Muscle of leg (tissue), 11 donors: ENCODE results near the gene COPS3. TPM values are rescaled to one million over a fixed set of nuclear protein-coding genes. Genes with fewer than 3 reads are reported as not detected.

Experiments
- DNase-seq: peaks from one replicate; pipeline ENCODE4 v3.0.0; 2013
- H3K27ac ChIP-seq: one replicate; pipeline ENCODE4 v1.5.1; 2013; ENCODE audit warnings: mild to moderate bottlenecking, low read length, control low read depth
- H3K27me3 ChIP-seq: one replicate; pipeline ENCODE4 v1.6.1; 2013; ENCODE audit warnings: low read length; ENCODE audit not compliant: control insufficient read depth, insufficient read depth
- H3K36me3 ChIP-seq: one replicate; pipeline ENCODE4 v1.6.1; 2013; ENCODE audit warnings: low read length; ENCODE audit not compliant: control insufficient read depth, insufficient read depth
- H3K4me1 ChIP-seq: one replicate; pipeline ENCODE4 v1.6.1; 2013; ENCODE audit warnings: low read length; ENCODE audit not compliant: control insufficient read depth, insufficient read depth
- H3K4me3 ChIP-seq: one replicate; pipeline ENCODE4 v1.5.1; 2013; ENCODE audit warnings: low read length, control low read depth
- H3K9me3 ChIP-seq: replicated peaks from 2 replicates; pipeline ENCODE4 v1.6.1; 2013; ENCODE audit warnings: low read depth, low read length; ENCODE audit not compliant: control insufficient read depth
- WGBS: methylation state at CpG from one replicate; pipeline ENCODE4 v1.1.5; 2013; ENCODE audit warnings: missing lambda C conversion rate; ENCODE audit not compliant: insufficient coverage; 5-methylcytosine and 5-hydroxymethylcytosine counted together
- polyA plus RNA-seq, 8 donors: library from polyadenylated mRNA; unstranded; fragments of 120-200 nt; gene quantifications; one replicate each; pipeline versions ENCODE4 v1.2.1 to v1.2.3, GENCODE V29; 2013; ENCODE audit warnings: inconsistent platforms in 1 of 8, low replicate concordance in 1 of 8; ENCODE audit not compliant: insufficient read length in 8 of 8, insufficient read depth in 1 of 8
- total RNA-seq: library from RNA; stranded (reverse); fragments of 120-200 nt; gene quantifications from one replicate; pipeline ENCODE4 v1.2.4, GENCODE V29; 2013

COPS3 gene
- total and polyA plus RNA-seq, 9 donors, result 63.0 to 80.7 (median 70.9) TPM

DNA sequence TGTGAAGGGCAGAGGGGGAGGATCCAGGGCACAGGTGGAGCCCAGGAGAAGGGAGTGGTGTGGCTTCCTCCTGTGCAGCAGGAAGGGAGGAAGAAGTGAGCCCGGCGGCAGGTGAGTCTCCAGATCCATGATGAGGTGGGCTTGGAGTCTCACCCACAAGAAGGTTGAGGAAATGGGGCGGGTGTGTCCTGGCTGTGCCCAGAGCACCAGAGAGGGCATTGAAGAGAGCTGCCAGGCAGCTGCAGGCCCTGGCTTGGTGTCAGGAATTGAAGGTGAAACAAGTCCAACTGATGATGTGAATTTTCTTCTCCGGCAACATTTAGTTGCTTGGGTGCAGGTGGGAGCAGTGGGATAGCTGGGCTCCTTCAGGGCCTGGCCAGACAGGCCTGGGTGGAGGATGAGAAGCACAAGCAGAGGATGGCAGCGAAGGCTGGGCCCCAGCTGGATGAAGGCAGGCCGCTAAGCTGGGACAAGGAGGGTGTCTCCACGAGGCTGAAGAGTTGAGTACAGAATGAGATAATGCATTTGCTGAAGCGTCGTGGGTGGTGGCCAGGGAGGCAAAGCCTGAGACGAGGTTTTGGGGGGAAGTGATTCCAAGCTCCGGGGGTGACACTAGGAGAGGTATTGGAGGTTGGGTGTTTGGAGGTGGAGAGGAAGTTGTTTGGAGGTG is 40.4 kb upstream of the COPS3 start:
- Histone ChIP-seq H3K4me1 (peaks cover 13% of the 10 kb centered on the region), H3K4me3 (no peak overlapping the region), H3K27me3 (no peaks in the 10 kb centered on the region), H3K27ac (no peak overlapping the region), H3K36me3 (peaks cover 18% of the 10 kb centered on the region), H3K9me3 (no peaks in the 10 kb centered on the region)
- DNase-seq, result no peak
- 84% methylated on average over 11 of the region's 11 CpGs for WGBS

- no peak for DNase-seq
- Histone ChIP-seq H3K36me3 (peaks cover 12% of the 10 kb centered on the region), H3K4me1 (peaks cover 12% of the 10 kb centered on the region), H3K4me3 (no peak overlapping the region), H3K27ac (no peak overlapping the region), H3K9me3 (no peaks in the 10 kb centered on the region), H3K27me3 (no peaks in the 10 kb centered on the region)
- 94% methylated on average over 10 of the region's 10 CpGs for WGBS
These were observed 39.8 kb upstream of the COPS3 start for GRCh38 chr17:17320911-17321220.

DNA sequence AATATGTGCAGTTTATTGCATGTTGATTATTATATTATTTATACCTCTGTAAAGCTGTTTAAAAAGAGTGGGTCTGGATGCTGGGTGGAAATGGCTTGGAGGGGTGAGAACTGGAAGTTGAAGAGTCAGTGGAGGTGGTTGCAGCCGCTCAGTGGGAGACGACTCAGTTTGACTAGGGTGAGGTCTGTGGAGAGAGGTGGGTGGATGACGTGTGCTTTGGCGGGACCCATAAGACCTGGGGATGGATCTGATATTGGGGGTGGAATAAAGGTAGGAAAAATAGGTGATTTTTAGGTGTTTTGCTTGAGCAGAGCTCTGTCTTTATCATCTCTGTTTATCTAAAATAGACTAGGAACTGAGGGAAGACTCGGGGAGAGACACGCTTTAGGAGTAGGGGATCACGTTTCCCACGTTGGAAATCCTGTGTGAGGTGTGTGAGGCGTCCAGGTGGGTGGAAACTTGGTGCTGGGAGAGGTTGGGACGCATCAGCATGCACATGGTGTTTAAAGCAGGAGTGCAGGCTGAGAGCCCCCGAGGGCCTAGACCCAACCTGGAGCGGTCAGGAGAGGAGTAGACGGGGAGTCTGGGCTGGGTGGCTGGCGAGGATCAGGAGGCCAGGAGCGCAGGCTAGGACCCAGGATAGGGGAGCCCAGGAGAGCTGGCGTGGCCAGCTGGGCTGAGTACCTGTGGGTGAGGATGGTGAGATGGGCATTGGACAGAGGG is 39.3 kb upstream of the COPS3 start:
- Histone ChIP-seq H3K36me3 (peaks cover 9% of the 10 kb centered on the region), H3K27me3 (no peaks in the 10 kb centered on the region), H3K4me1 (peaks cover 7% of the 10 kb centered on the region), H3K9me3 (no peaks in the 10 kb centered on the region), H3K27ac (no peak overlapping the region), H3K4me3 (no peak overlapping the region)
- no peak for DNase-seq
- 83% methylated on average over 16 of the region's 16 CpGs for WGBS

DNA sequence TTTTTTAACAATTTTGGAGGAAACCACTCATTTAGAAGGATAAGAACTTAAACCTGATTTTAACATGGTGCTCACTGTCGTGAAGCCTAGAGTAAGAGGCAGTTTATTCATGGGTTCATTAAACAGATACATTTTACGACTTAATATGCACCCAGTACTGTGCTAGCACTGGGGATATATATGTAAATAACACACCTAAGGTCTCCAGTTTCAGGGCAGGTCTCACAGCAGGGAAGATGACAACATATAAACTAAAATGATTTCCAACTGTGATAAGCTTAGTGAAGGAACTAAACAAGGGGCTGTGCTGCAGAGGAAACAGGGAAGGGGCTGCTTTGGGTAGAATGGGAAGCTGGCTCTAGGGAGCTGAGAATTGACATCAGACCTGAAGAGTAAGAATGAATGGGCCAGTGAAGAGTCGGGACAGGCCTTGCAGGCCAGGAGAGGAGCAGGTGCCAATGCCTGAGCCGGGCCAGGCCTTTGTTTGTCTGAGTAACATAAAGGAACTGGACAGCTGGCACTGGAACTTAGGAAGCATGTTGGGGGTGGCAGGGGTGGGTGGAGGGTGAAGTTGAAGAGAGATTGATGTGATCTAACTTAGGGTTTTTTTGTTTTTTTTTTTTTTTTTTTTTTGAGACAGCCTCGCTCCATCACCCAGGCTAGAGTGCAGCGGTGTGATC is 34.2 kb upstream of the COPS3 start:
- no peaks in the 10 kb centered on the region for H3K4me1 ChIP-seq
- DNase-seq, result no peak
- no peak overlapping the region for H3K27ac ChIP-seq
- H3K4me3 ChIP-seq, result no peak overlapping the region
- H3K27me3 ChIP-seq, result no peaks in the 10 kb centered on the region
- WGBS, result 45% methylated on average over 2 of the region's 6 CpGs
- H3K9me3 ChIP-seq, result no peaks in the 10 kb centered on the region
- H3K36me3 ChIP-seq, result peaks cover 8% of the 10 kb centered on the region

- H3K36me3 ChIP-seq, result peaks cover 9% of the 10 kb centered on the region
- WGBS, result 53% methylated on average over 5 of the region's 5 CpGs
These were observed 33.5 kb upstream of the COPS3 start for GRCh38 chr17:17314501-17315071.

GRCh38 chr17:17313350-17313991 is 32.4 kb upstream of the COPS3 start:
- Histone ChIP-seq H3K27me3 (no peaks in the 10 kb centered on the region), H3K36me3 (peaks cover 9% of the 10 kb centered on the region), H3K27ac (no peak overlapping the region), H3K9me3 (no peaks in the 10 kb centered on the region), H3K4me3 (no peak overlapping the region), H3K4me1 (no peaks in the 10 kb centered on the region)
- WGBS, result 33% methylated on average over 4 of the region's 12 CpGs
- DNase-seq, result no peak

More at GRCh38 chr17:17314501-17315071, 33.5 kb upstream of the COPS3 start:
- Histone ChIP-seq H3K27ac (no peak overlapping the region), H3K4me3 (no peak overlapping the region), H3K4me1 (no peaks in the 10 kb centered on the region), H3K9me3 (no peaks in the 10 kb centered on the region), H3K27me3 (no peaks in the 10 kb centered on the region)
- DNase-seq, result no peak

DNA sequence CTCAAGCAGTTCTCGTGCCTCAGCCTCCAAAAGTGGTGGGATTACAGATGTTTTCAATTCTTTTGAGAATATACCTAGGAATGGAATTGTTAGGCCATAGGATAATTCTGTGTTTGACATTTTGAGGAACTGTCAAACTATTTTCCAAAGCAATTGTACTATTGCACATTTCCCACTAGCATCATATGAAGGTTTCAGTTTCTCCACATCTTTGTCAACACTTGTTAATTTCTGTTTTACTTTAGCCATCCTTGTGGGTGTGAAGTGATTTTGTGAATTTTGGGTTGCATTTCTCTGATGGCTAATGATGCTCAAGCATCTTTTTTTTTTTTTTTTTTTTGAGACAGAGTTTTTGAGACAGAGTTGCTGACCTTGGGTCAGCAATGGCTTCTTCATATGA is 28.3 kb upstream of the COPS3 start:
- Histone ChIP-seq H3K4me3 (no peak overlapping the region), H3K36me3 (peaks cover 10% of the 10 kb centered on the region), H3K4me1 (peaks cover 7% of the 10 kb centered on the region), H3K27ac (no peak overlapping the region), H3K9me3 (no peaks in the 10 kb centered on the region), H3K27me3 (no peaks in the 10 kb centered on the region)
- whole genome bisulfite sequencing, result no CpG with 5 or more reads among the region's 1 CpG
- no peak for DNase-seq

DNA sequence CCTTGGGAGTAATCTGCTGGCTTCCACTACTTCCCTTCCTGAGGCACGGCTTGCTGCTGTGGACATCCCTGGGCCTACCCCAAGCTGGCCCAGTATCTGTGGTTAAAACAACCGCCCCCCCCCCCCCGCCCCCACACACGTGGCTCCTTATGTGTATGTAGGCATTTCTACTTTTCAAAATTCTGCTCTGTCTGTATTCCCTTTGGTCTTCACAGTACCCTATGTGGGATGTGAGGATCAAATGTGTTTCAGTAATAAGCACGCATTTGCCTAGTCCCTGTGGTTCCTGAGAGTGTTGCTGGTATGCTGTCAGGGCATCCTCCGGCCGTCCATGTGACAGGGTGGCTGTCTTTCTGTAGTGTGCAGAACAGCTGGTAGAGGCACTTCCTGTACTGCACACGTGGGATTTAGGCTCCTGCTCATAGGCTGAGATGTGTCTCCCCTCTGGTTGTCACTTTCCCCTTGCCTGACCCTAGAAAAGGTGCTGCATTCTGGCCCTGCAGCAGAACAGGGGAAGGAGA is 24.3 kb upstream of the COPS3 start:
- H3K27ac ChIP-seq, result no peak overlapping the region
- H3K4me3 ChIP-seq, result no peak overlapping the region
- WGBS, result 13% methylated on average over 4 of the region's 8 CpGs
- H3K36me3 ChIP-seq, result peaks cover 6% of the 10 kb centered on the region
- peaks cover 23% of the 10 kb centered on the region for H3K4me1 ChIP-seq
- peak; percentile 44 for DNase-seq
- no peaks in the 10 kb centered on the region for H3K27me3 ChIP-seq
- H3K9me3 ChIP-seq, result no peaks in the 10 kb centered on the region

DNA sequence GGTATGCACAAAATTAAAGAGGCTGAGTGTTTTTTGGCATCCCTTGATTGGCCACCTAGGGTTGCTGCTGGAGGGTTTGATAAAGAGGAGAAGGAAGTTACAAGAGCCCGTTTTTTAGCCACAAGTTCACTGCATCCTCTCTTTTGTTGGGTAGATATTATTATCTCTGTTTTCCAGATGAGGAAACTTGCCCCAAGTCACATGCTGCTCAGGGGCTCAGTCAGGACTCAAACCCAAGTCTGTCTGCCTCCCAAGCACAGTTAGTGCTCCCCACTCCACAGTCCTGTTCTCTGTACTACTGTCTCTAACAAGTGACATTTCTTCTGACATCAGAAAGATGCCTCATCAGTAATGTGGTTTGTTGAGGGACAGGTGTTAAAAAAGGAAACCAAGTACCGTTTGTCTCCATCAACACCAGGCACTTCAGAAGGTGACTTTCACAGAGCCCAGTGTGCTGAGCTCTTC is 23.5 kb upstream of the COPS3 start:
- Histone ChIP-seq H3K36me3 (peaks cover 4% of the 10 kb centered on the region), H3K27ac (no peak overlapping the region), H3K4me1 (peaks cover 23% of the 10 kb centered on the region), H3K27me3 (no peaks in the 10 kb centered on the region), H3K9me3 (no peaks in the 10 kb centered on the region), H3K4me3 (no peak overlapping the region)
- DNase-seq, result no peak
- WGBS, result 40% methylated on average over 1 of the region's 2 CpGs
